H1 (cell line): ENCODE results near the gene ARRDC1.

Source experiments
- CHD1 ChIP-seq: IDR thresholded peaks from 2 replicates; pipeline ENCODE4 v1.6.1; 2012; ENCODE audit warnings: low read depth, low read length, improper control_type of control experiment
- EP300 ChIP-seq, 2 experiments: IDR thresholded peaks; 1 replicate in 1 of 2; 2 replicates in 1 of 2; pipeline ENCODE4 v1.6.1; 2011 to 2012; ENCODE audit warnings: low read depth in 2 of 2, low read length in 2 of 2, mild to moderate bottlenecking in 2 of 2, borderline replicate concordance in 1 of 2, inconsistent platforms in 1 of 2, moderate library complexity in 1 of 2
- EZH2 ChIP-seq: fragments of 200-600 bp; sonication (generic); IDR thresholded peaks from 2 replicates; pipeline ENCODE4 v1.7.1; 2012; ENCODE audit warnings: low read depth, mild to moderate bottlenecking, moderate library complexity, low read length, inconsistent platforms; ENCODE audit not compliant: severe bottlenecking
- JUND ChIP-seq: IDR thresholded peaks from 2 replicates; pipeline ENCODE4 v1.6.1; 2011; ENCODE audit warnings: mild to moderate bottlenecking, improper control_type of control experiment, low read length
- KDM1A ChIP-seq: fragments of 200-600, 300-600 bp; sonication (generic); IDR thresholded peaks from 2 replicates; pipeline ENCODE4 v1.7.1; 2016; ENCODE audit warnings: mild to moderate bottlenecking, low read length, borderline replicate concordance
- POLR2A ChIP-seq, 2 experiments: IDR thresholded peaks; 1 replicate in 1 of 2; 2 replicates in 1 of 2; pipeline ENCODE4 v1.6.1; 2011; ENCODE audit warnings: low read depth in 2 of 2, low read length in 2 of 2, mild to moderate bottlenecking in 2 of 2; ENCODE audit errors: control extremely low read depth in 1 of 2
- RBBP5 ChIP-seq: IDR thresholded peaks from 2 replicates; pipeline ENCODE4 v1.7.1; 2012; ENCODE audit warnings: low read depth, mild to moderate bottlenecking, inconsistent platforms, low read length, moderate library complexity, borderline replicate concordance
- SIN3A ChIP-seq, 2 experiments: IDR thresholded peaks in 1 of 2; conservative IDR thresholded peaks in 1 of 2; 2 replicates each; pipeline ENCODE4 v1.6.1; 2011 to 2012; ENCODE audit warnings: low read length in 2 of 2, improper control_type of control experiment in 1 of 2, low read depth in 1 of 2, mild to moderate bottlenecking in 1 of 2
- SP1 ChIP-seq: IDR thresholded peaks from 2 replicates; pipeline ENCODE4 v1.6.1; 2011; ENCODE audit warnings: low read depth, low read length
- TF ChIP-seq, protein P1 (sequence below), 3 experiments: IDR thresholded peaks; 1 replicate in 2 of 3; 2 replicates in 1 of 3; pipeline versions ENCODE4 v1.5.1 to v1.6.1; 2011; ENCODE audit warnings: low read length in 3 of 3, mild to moderate bottlenecking in 3 of 3, inconsistent platforms in 2 of 3, low read depth in 1 of 3, moderate library complexity in 1 of 3; ENCODE audit not compliant: insufficient read depth in 1 of 3; ENCODE audit errors: control extremely low read depth in 1 of 3
- TF ChIP-seq, protein P2 (sequence below): IDR thresholded peaks from 2 replicates; pipeline ENCODE4 v1.6.1; 2012; ENCODE audit warnings: low read length, inconsistent platforms
- TF ChIP-seq, protein P3 (sequence below): IDR thresholded peaks from 2 replicates; pipeline ENCODE4 v1.6.1; 2012; ENCODE audit warnings: inconsistent platforms
- TF ChIP-seq, protein P4 (sequence below): IDR thresholded peaks from 2 replicates; pipeline ENCODE4 v1.6.1; 2011; ENCODE audit warnings: low read depth, mild to moderate bottlenecking, low read length; ENCODE audit not compliant: insufficient read depth

DNA sequence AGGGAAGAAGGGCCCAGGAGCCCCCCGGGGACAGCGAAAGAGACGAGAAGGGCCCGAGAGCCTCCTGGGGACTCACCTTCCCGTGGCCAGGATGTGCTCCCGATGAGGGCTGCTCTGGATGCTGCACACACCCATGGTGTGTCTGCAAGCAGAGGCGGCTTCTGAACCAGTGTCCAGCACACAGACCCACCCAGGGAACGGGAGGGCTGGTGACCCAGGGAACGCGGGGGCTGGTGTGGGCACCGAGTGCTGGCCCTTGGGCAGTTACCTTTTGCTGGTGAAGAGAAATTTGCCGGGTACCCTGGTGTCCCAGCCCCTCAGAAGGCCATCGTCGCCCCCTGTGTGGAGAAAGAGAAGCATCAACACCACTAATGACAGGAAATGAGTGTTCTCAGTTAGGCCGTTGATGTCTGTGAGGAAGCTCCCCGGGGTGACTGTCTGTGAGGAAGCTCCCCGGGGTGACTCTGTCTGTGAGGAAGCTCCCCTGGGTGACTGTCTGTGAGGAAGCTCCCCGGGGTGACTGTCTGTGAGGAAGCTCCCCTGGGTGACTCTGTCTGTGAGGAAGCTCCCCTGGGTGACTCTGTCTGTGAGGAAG lies 40.6 kb upstream of the ARRDC1 start:
- TF ChIP-seq, protein P1, sequence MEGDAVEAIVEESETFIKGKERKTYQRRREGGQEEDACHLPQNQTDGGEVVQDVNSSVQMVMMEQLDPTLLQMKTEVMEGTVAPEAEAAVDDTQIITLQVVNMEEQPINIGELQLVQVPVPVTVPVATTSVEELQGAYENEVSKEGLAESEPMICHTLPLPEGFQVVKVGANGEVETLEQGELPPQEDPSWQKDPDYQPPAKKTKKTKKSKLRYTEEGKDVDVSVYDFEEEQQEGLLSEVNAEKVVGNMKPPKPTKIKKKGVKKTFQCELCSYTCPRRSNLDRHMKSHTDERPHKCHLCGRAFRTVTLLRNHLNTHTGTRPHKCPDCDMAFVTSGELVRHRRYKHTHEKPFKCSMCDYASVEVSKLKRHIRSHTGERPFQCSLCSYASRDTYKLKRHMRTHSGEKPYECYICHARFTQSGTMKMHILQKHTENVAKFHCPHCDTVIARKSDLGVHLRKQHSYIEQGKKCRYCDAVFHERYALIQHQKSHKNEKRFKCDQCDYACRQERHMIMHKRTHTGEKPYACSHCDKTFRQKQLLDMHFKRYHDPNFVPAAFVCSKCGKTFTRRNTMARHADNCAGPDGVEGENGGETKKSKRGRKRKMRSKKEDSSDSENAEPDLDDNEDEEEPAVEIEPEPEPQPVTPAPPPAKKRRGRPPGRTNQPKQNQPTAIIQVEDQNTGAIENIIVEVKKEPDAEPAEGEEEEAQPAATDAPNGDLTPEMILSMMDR (IDR thresholded peaks at IDR 0.05; ENCODE audit: control extremely low read depth in 1 of 3, insufficient read depth in 1 of 3, low read depth in 1 of 3, low read length in 3 of 3) = no peak
- TF ChIP-seq POLR2A (IDR thresholded peaks at IDR 0.05; ENCODE audit: control extremely low read depth in 1 of 2, low read depth in 2 of 2, low read length in 2 of 2) (no peak), JUND (no peak), RBBP5 (no peak), SP1 (no peak), EP300 (IDR thresholded peaks at IDR 0.05; ENCODE audit: borderline replicate concordance in 1 of 2, low read depth in 2 of 2, low read length in 2 of 2) (no peak), KDM1A (no peak), SIN3A (conservative IDR thresholded peaks at IDR 0.05 in 1 of 2, IDR thresholded peaks at IDR 0.05 in 1 of 2; ENCODE audit: low read depth in 1 of 2, low read length in 2 of 2) (no peak), CHD1 (no peak), EZH2 (no peak)
- TF ChIP-seq, protein P2, sequence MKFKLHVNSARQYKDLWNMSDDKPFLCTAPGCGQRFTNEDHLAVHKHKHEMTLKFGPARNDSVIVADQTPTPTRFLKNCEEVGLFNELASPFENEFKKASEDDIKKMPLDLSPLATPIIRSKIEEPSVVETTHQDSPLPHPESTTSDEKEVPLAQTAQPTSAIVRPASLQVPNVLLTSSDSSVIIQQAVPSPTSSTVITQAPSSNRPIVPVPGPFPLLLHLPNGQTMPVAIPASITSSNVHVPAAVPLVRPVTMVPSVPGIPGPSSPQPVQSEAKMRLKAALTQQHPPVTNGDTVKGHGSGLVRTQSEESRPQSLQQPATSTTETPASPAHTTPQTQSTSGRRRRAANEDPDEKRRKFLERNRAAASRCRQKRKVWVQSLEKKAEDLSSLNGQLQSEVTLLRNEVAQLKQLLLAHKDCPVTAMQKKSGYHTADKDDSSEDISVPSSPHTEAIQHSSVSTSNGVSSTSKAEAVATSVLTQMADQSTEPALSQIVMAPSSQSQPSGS = no peak
- TF ChIP-seq, protein P3, sequence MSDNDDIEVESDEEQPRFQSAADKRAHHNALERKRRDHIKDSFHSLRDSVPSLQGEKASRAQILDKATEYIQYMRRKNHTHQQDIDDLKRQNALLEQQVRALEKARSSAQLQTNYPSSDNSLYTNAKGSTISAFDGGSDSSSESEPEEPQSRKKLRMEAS = no peak
- TF ChIP-seq, protein P4, sequence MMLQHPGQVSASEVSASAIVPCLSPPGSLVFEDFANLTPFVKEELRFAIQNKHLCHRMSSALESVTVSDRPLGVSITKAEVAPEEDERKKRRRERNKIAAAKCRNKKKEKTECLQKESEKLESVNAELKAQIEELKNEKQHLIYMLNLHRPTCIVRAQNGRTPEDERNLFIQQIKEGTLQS = no peak
